ENCODE results near the gene MACC1.

MACC1 gene

GRCh38 chr7:20146451-20146850 is 70.7 kb downstream of the MACC1 start:
- H3K4me3 ChIP-seq (ENCODE audit: low read length), result peak overlapping the region; percentile 2
- H4K20me1 ChIP-seq (ENCODE audit: insufficient read depth, low read length), result no peaks in the 10 kb centered on the region
- no peaks in the 10 kb centered on the region for H3K27me3 ChIP-seq (replicated peaks; ENCODE audit: insufficient read depth, low read length)
- DNase-seq, result no peak
- H3K9me2 ChIP-seq (replicated peaks; ENCODE audit: insufficient read depth, low read length), result no peaks in the 10 kb centered on the region
- H3K4me1 ChIP-seq (ENCODE audit: low read length), result peaks cover 22% of the 10 kb centered on the region
- 0 out of 2 replicates have a peak, but pooled peaks cover 4% of the 10 kb centered on the region for H3K79me2 ChIP-seq (ENCODE audit: low read length)
- peak overlapping the region; percentile 74 for H3K27ac ChIP-seq (ENCODE audit: low read length)
- peak overlapping the region; percentile 35; the same call in 1 of the 2 replicates for H3K9ac ChIP-seq (ENCODE audit: low read length)
- TF ChIP-seq EZH2phosphoT487 (IDR thresholded peaks at IDR 0.05; ENCODE audit: low read length) (no peak), EZH2 (optimal IDR thresholded peaks at IDR 0.05; ENCODE audit: low read depth, low read length) (no peak)
- TF ChIP-seq, protein P1, sequence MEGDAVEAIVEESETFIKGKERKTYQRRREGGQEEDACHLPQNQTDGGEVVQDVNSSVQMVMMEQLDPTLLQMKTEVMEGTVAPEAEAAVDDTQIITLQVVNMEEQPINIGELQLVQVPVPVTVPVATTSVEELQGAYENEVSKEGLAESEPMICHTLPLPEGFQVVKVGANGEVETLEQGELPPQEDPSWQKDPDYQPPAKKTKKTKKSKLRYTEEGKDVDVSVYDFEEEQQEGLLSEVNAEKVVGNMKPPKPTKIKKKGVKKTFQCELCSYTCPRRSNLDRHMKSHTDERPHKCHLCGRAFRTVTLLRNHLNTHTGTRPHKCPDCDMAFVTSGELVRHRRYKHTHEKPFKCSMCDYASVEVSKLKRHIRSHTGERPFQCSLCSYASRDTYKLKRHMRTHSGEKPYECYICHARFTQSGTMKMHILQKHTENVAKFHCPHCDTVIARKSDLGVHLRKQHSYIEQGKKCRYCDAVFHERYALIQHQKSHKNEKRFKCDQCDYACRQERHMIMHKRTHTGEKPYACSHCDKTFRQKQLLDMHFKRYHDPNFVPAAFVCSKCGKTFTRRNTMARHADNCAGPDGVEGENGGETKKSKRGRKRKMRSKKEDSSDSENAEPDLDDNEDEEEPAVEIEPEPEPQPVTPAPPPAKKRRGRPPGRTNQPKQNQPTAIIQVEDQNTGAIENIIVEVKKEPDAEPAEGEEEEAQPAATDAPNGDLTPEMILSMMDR (IDR thresholded peaks at IDR 0.05; ENCODE audit: low read length), result no peak
- H3F3A ChIP-seq (ENCODE audit: insufficient read depth, low read length), result peaks cover 14% of the 10 kb centered on the region
- H3K36me3 ChIP-seq (replicated peaks; ENCODE audit: insufficient read depth, low read length), result peaks cover 8% of the 10 kb centered on the region; the same call in 1 of the 2 replicates
- peak overlapping the region; percentile 41 for H3K4me2 ChIP-seq (ENCODE audit: low read depth, low read length)
- H3K9me3 ChIP-seq (replicated peaks; ENCODE audit: insufficient read depth, low read length), result no peaks in the 10 kb centered on the region
- H2AFZ ChIP-seq (ENCODE audit: low read length), result no peak overlapping the region

GRCh38 chr7:20144801-20145200 is 72.4 kb downstream of the MACC1 start:
- H3K4me3 ChIP-seq (ENCODE audit: low read length), result no peak overlapping the region
- TF ChIP-seq, protein P1 (IDR thresholded peaks at IDR 0.05; ENCODE audit: low read length), result no peak
- no peaks in the 10 kb centered on the region for H3K27me3 ChIP-seq (replicated peaks; ENCODE audit: insufficient read depth, low read length)
- H3K9ac ChIP-seq (ENCODE audit: low read length), result no peak overlapping the region
- H3K4me2 ChIP-seq (ENCODE audit: low read depth, low read length), result no peak overlapping the region
- H2AFZ ChIP-seq (ENCODE audit: low read length), result no peak overlapping the region
- DNase-seq, result no peak
- H4K20me1 ChIP-seq (ENCODE audit: insufficient read depth, low read length), result no peaks in the 10 kb centered on the region
- H3K27ac ChIP-seq (ENCODE audit: low read length), result no peak overlapping the region
- H3K9me3 ChIP-seq (replicated peaks; ENCODE audit: insufficient read depth, low read length), result no peaks in the 10 kb centered on the region
- H3K4me1 ChIP-seq (ENCODE audit: low read length), result peaks cover 22% of the 10 kb centered on the region
- H3K36me3 ChIP-seq (replicated peaks; ENCODE audit: insufficient read depth, low read length), result peaks cover 7% of the 10 kb centered on the region; the same call in 1 of the 2 replicates
- H3F3A ChIP-seq (ENCODE audit: insufficient read depth, low read length), result peaks cover 13% of the 10 kb centered on the region
- H3K9me2 ChIP-seq (replicated peaks; ENCODE audit: insufficient read depth, low read length), result no peaks in the 10 kb centered on the region
- 0 out of 2 replicates have a peak, but pooled peaks cover 4% of the 10 kb centered on the region for H3K79me2 ChIP-seq (ENCODE audit: low read length)

DNA sequence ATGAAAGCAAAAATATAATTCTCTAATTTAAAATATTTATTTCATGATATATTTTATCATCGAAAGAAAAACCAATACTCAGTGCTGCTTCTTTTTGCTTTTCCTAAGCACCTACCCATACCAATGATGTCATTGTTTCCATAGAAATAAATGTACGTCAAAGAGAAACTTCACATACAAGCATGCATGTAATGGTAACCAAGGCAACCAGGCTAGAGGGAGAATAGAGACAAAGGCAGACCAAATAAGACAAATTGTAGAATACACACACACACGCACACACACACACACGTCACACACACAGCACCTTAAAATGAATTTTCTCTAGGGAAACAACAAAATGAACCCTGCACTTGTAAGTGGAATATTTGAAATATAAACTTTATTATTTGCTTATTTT is 75.5 kb downstream of the MACC1 start:
- no peak for DNase-seq
- Histone ChIP-seq H3K9me3 (replicated peaks; ENCODE audit: insufficient read depth, low read length) (no peaks in the 10 kb centered on the region), H3K9me2 (replicated peaks; ENCODE audit: insufficient read depth, low read length) (no peaks in the 10 kb centered on the region), H3K79me2 (ENCODE audit: low read length) (0 out of 2 replicates have a peak, but pooled peaks cover 4% of the 10 kb centered on the region), H2AFZ (ENCODE audit: low read length) (no peak overlapping the region), H3K4me1 (ENCODE audit: low read length) (peaks cover 5% of the 10 kb centered on the region), H3K9ac (ENCODE audit: low read length) (no peak overlapping the region), H3F3A (ENCODE audit: insufficient read depth, low read length) (peaks cover 5% of the 10 kb centered on the region; the same call in 1 of the 2 replicates), H3K4me2 (ENCODE audit: low read depth, low read length) (no peak overlapping the region), H4K20me1 (ENCODE audit: insufficient read depth, low read length) (no peaks in the 10 kb centered on the region), H3K27me3 (replicated peaks; ENCODE audit: insufficient read depth, low read length) (no peaks in the 10 kb centered on the region), H3K36me3 (replicated peaks; ENCODE audit: insufficient read depth, low read length) (peaks cover 8% of the 10 kb centered on the region; the same call in 1 of the 2 replicates), H3K4me3 (ENCODE audit: low read length) (no peak overlapping the region), H3K27ac (ENCODE audit: low read length) (no peak overlapping the region)
- no peak for TF ChIP-seq EZH2phosphoT487 (IDR thresholded peaks at IDR 0.05; ENCODE audit: low read length)

DNA sequence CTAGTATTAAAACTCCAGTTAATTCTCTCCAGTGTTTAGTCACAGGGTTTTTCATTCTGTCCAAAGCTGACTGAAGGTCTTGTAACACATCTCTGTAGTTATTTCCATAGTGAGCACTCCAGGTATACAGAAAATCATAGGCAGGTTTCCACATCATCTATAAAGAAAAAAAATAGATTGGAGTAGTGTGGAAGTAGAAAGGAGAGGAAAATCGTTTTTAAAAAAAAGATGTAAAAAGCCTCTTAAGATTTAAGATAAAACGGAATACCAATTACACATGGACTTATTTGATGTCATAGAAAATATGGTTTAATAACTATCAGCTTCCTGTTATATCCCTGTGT is 76.2 kb downstream of the MACC1 start:
- Histone ChIP-seq H3F3A (ENCODE audit: insufficient read depth, low read length) (no peaks in the 10 kb centered on the region), H3K9me2 (replicated peaks; ENCODE audit: insufficient read depth, low read length) (no peaks in the 10 kb centered on the region)

More for the DNA sequence above, 76.2 kb downstream of the MACC1 start:
- no peak overlapping the region for H3K4me2 ChIP-seq (ENCODE audit: low read depth, low read length)
- no peaks in the 10 kb centered on the region for H3K9me3 ChIP-seq (replicated peaks; ENCODE audit: insufficient read depth, low read length)
- H3K36me3 ChIP-seq (replicated peaks; ENCODE audit: insufficient read depth, low read length), result peaks cover 8% of the 10 kb centered on the region; the same call in 1 of the 2 replicates
- H3K4me1 ChIP-seq (ENCODE audit: low read length), result peaks cover under 1% of the 10 kb centered on the region; the same call in 1 of the 2 replicates
- H3K27me3 ChIP-seq (replicated peaks; ENCODE audit: insufficient read depth, low read length), result no peaks in the 10 kb centered on the region
- H2AFZ ChIP-seq (ENCODE audit: low read length), result no peak overlapping the region
- no peak for DNase-seq
- no peaks in the 10 kb centered on the region for H4K20me1 ChIP-seq (ENCODE audit: insufficient read depth, low read length)
- 0 out of 2 replicates have a peak, but pooled peaks cover 4% of the 10 kb centered on the region for H3K79me2 ChIP-seq (ENCODE audit: low read length)
- H3K9ac ChIP-seq (ENCODE audit: low read length), result no peak overlapping the region
- no peak for TF ChIP-seq EZH2 (optimal IDR thresholded peaks at IDR 0.05; ENCODE audit: low read depth, low read length)
- no peak for TF ChIP-seq EZH2phosphoT487 (IDR thresholded peaks at IDR 0.05; ENCODE audit: low read length)
- TF ChIP-seq, protein P1 (IDR thresholded peaks at IDR 0.05; ENCODE audit: low read length), result no peak
- no peak overlapping the region for H3K4me3 ChIP-seq (ENCODE audit: low read length)
- H3K27ac ChIP-seq (ENCODE audit: low read length), result no peak overlapping the region
